Mesendoderm (in vitro differentiated cells): ENCODE measurements around the gene CTIF.

ENCODE experiments used
- DNase-seq: peaks from one replicate; pipeline ENCODE4 v3.0.0; 2013
- H2AK5ac ChIP-seq: 2 replicates; pipeline ENCODE4 v1.6.1; 2013; ENCODE audit warnings: low read length, inconsistent platforms
- H2BK120ac ChIP-seq: 2 replicates; pipeline ENCODE4 v1.6.1; 2013; ENCODE audit warnings: low read depth, mild to moderate bottlenecking, low read length, moderate library complexity, mixed read lengths
- H2BK15ac ChIP-seq: replicated peaks from 2 replicates; pipeline ENCODE4 v1.6.1; 2013; ENCODE audit warnings: low read depth, mild to moderate bottlenecking, moderate library complexity
- H2BK5ac ChIP-seq: 2 replicates; pipeline ENCODE4 v1.6.1; 2013; ENCODE audit warnings: low read length, inconsistent platforms
- H3K18ac ChIP-seq: 2 replicates; pipeline ENCODE4 v1.6.1; 2013; ENCODE audit warnings: mild to moderate bottlenecking, low read length, mixed read lengths
- H3K23ac ChIP-seq: one replicate; pipeline ENCODE4 v1.6.1; 2013; ENCODE audit warnings: low read length
- H3K27ac ChIP-seq: 2 replicates; pipeline ENCODE4 v1.5.1; 2013; ENCODE audit warnings: low read depth, mild to moderate bottlenecking, inconsistent platforms, low read length, moderate library complexity
- H3K27me3 ChIP-seq: 2 replicates; pipeline ENCODE4 v1.6.1; 2013; ENCODE audit warnings: low read length, control low read depth, mild to moderate bottlenecking, inconsistent platforms; ENCODE audit not compliant: insufficient read depth, poor library complexity
- H3K36me3 ChIP-seq: 2 replicates; pipeline ENCODE4 v1.6.1; 2013; ENCODE audit warnings: low read length, inconsistent platforms; ENCODE audit not compliant: control insufficient read depth, insufficient read depth
- H3K4ac ChIP-seq: one replicate; pipeline ENCODE4 v1.6.1; 2013; ENCODE audit warnings: low read depth, mild to moderate bottlenecking, low read length, moderate library complexity
- H3K4me1 ChIP-seq: 2 replicates; pipeline ENCODE4 v1.6.1; 2013; ENCODE audit warnings: low read depth, low read length, inconsistent platforms; ENCODE audit not compliant: control insufficient read depth
- H3K4me2 ChIP-seq: 2 replicates; pipeline ENCODE4 v1.6.1; 2013; ENCODE audit warnings: low read length
- H3K4me3 ChIP-seq: 2 replicates; pipeline ENCODE4 v1.5.1; 2013; ENCODE audit warnings: mild to moderate bottlenecking, low read length
- H3K56ac ChIP-seq: one replicate; pipeline ENCODE4 v1.6.1; 2013; ENCODE audit warnings: low read length
- H3K79me1 ChIP-seq: 2 replicates; pipeline ENCODE4 v1.6.1; 2013; ENCODE audit warnings: low read length, inconsistent platforms
- H3K79me2 ChIP-seq: 2 replicates; pipeline ENCODE4 v1.6.1; 2013; ENCODE audit warnings: mild to moderate bottlenecking, low read length; ENCODE audit not compliant: control insufficient read depth, insufficient read depth
- H3K9ac ChIP-seq: 2 replicates; pipeline ENCODE4 v1.6.1; 2013; ENCODE audit warnings: low read length, inconsistent platforms
- H4K5ac ChIP-seq: one replicate; pipeline ENCODE4 v1.6.1; 2013; ENCODE audit warnings: low read length
- H4K8ac ChIP-seq: one replicate; pipeline ENCODE4 v1.6.1; 2013; ENCODE audit warnings: low read depth, mild to moderate bottlenecking, control low read depth, low read length, moderate library complexity
- WGBS: extraction: QIAGEN DNeasy Blood & Tissue Kit; methylation state at CpG from one replicate; pipeline ENCODE4 v1.1.7; 2013; ENCODE audit warnings: low lambda C conversion rate, missing lambda C conversion rate; ENCODE audit not compliant: insufficient coverage; ENCODE audit errors: extremely low coverage; 5-methylcytosine and 5-hydroxymethylcytosine counted together

Gene CTIF

DNA sequence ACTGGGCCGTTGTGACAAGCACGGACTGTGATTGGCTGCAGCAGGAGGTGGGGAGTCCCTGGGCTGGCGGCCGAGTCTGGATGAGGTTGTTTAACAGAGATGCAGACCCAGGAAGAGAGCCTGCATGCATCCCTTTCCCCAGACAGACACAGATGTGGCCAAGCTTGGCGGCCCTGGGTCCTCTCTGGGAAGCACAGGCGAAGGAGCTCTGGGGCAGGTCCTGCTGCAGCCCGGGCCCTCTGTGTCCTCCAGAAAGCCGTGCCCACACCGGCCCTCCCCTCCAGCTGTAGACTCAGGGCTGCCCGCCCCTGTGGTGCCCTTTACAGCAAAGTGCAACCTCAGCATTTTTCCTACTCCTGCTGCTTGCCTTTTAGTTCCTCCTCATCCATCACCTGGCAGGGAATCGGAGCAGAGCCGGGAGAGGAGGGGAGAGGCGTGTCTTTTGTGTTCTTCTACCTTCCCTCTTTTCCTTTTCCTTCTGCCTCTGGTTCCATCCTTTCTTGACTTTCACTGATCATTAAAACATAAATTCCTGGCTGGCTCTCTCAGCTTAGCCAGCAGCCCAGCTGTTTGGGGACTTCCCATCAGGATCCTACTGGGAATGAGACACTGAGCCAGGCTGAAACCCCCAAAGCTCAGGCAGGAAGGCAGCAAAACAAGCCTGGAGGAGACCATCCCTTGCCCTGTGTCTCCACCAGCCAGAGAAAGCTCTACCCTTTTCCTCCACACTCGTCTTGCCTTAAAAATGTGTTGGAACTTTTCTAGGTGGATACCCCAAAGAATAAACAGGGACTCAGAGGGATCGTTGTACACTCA, 75.0 kb downstream of the CTIF start:
- Histone ChIP-seq H3K27me3 (no peaks in the 10 kb centered on the region), H3K79me2 (no peaks in the 10 kb centered on the region), H3K4me2 (no peak overlapping the region), H3K56ac (no peak overlapping the region), H3K4ac (no peak overlapping the region), H4K5ac (no peak overlapping the region), H2BK5ac (no peak overlapping the region), H3K9ac (no peak overlapping the region), H3K27ac (no peak overlapping the region), H3K4me3 (no peak overlapping the region), H4K8ac (no peak overlapping the region), H3K23ac (no peak overlapping the region), H3K4me1 (no peaks in the 10 kb centered on the region), H2BK120ac (no peak overlapping the region), H3K36me3 (no peaks in the 10 kb centered on the region), H2AK5ac (no peak overlapping the region), H3K79me1 (peaks cover 6% of the 10 kb centered on the region), H3K18ac (no peak overlapping the region), H2BK15ac (no peak overlapping the region)
- no peak for DNase-seq
- WGBS, result no CpG with 5 or more reads among the region's 15 CpGs

DNA sequence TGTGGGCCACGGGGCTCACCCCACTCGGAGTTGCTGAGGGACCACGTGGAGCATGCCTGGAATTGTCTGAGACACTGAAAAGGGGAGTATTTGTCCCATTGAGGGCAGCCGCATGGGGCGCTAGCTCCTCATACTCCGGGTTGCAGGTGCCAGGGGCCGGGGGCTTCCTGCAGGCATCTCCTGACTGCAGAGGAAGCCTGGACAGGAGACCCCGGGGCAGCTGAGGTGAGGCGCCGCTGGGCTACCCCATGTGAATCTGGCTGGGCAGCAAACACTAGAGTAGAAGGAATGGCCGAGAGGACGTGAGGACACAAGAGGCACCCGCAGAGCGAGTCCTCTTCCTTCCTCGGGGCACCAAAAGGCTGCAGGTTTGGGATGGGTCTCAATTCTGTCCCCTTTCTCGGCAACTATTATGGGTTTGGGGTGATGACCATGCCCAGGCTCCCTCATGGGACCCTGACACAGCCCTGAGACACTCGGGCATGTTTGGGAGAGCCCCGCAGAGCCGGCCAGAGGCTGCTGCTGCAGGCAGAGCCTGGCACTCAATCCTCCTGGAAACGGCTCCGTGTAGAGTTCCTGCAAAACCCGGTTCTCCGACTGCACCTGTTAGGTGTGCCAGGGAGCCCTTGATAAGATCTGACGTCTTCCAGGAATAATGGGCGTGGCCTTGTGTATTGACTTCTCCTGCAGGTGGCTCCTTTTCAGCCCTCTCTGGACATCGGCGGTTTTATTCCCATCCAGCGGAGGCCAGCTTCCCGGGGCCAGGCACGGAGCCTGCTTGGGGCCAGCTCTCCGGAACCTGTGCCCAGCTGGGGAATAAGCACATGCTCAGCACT, 77.0 kb downstream of the CTIF start:
- Histone ChIP-seq H3K79me1 (peaks cover 3% of the 10 kb centered on the region), H3K23ac (no peak overlapping the region), H2AK5ac (no peak overlapping the region), H3K4me1 (no peaks in the 10 kb centered on the region), H3K36me3 (no peaks in the 10 kb centered on the region), H2BK15ac (no peak overlapping the region), H3K18ac (no peak overlapping the region), H4K8ac (no peak overlapping the region), H3K27ac (no peak overlapping the region), H2BK120ac (no peak overlapping the region), H4K5ac (no peak overlapping the region), H3K9ac (no peak overlapping the region), H3K4me3 (no peak overlapping the region), H3K56ac (no peak overlapping the region), H3K27me3 (no peaks in the 10 kb centered on the region), H3K4ac (no peak overlapping the region), H3K79me2 (no peaks in the 10 kb centered on the region), H3K4me2 (no peak overlapping the region), H2BK5ac (no peak overlapping the region)
- WGBS, result no CpG with 5 or more reads among the region's 31 CpGs
- DNase-seq, result no peak

DNA sequence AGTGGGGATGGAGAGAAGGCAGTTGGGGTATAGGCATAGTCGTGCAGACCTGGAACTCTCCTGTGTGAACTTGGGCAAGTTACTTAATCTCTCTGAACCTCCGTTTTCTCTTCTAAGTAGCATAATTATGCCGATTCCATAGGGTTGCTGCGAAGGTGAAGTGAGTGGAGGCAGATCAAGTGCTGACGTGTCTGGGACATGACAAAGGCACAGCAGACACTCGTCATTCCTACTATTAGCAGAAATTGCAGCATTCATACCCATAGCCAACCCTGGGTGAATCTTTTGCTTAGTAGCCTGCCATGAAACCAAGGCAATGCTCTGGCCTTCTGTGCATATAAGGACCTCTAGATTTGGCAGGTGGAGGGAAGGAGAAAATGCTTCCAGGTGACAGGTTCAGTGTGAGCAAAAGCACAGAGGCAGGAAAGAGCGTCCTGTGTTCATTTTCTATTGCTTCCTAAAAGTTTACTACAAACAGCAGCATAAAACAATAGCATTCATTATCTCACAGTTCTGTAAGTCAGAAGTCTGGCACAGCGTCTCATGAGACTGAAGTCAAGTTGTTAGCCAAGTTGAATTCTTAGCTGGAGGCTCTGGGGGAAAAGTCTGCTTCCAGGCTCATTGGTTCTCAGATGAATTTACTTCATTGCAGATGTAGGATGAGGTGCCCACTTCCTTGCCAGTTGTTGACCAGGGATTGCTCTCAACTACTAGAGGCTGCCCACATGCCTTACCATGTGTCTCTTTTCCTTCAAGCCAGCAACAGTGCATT, 77.8 kb downstream of the CTIF start:
- Histone ChIP-seq H3K27me3 (no peaks in the 10 kb centered on the region), H3K18ac (no peak overlapping the region), H3K79me1 (peaks cover 3% of the 10 kb centered on the region), H3K36me3 (no peaks in the 10 kb centered on the region), H3K23ac (no peak overlapping the region), H3K4me1 (no peaks in the 10 kb centered on the region), H3K9ac (no peak overlapping the region), H3K4ac (no peak overlapping the region), H2BK5ac (no peak overlapping the region), H3K27ac (no peak overlapping the region), H4K8ac (no peak overlapping the region), H3K56ac (no peak overlapping the region), H4K5ac (no peak overlapping the region), H2BK15ac (no peak overlapping the region), H3K4me2 (no peak overlapping the region), H2AK5ac (no peak overlapping the region), H3K4me3 (no peak overlapping the region), H2BK120ac (no peak overlapping the region), H3K79me2 (no peaks in the 10 kb centered on the region)
- DNase-seq, result no peak
- WGBS, result no CpG with 5 or more reads among the region's 8 CpGs

DNA sequence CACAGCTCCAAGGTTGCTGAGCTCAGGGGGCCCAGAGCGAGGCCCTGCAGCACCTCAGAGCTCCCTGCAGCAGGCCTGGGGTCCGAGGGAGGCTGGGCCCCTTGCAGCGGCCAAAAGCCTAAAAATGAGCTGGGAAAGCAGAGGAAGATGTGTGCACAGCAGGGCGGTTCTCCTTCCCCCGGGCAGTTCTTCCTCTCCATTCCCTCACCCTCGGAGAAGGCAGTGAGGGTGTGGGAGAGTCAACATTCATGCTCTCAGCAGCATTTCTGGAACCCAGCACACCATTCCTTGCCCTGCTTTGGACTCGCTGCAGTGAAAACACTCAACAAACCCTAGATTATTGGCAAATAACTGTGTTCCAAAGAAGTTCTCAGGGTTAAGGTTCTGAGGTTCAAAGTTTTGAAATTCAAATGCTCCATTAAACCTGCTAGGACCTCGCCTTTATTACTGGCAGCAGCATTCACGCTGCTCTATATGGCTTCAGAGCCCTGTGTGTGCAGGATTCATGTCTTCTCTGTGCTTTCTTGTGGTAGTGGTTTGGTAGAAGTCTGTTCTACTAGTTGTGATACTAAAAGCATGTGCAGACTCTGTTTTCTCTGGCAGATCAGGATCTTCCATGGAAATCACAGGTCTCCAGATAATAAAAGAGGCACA, 79.1 kb downstream of the CTIF start:
- no peak overlapping the region for H3K9ac ChIP-seq
- no peaks in the 10 kb centered on the region for H3K36me3 ChIP-seq
- no peak overlapping the region for H2BK120ac ChIP-seq
- H3K18ac ChIP-seq, result no peak overlapping the region
- H3K4me3 ChIP-seq, result no peak overlapping the region
- H3K4me2 ChIP-seq, result no peak overlapping the region
- H4K8ac ChIP-seq, result no peak overlapping the region
- no peak overlapping the region for H2BK15ac ChIP-seq
- peaks cover 3% of the 10 kb centered on the region for H3K79me1 ChIP-seq
- WGBS, result no CpG with 5 or more reads among the region's 9 CpGs
- no peak overlapping the region for H2AK5ac ChIP-seq
- no peak overlapping the region for H3K23ac ChIP-seq
- H3K4me1 ChIP-seq, result no peaks in the 10 kb centered on the region
- H3K27me3 ChIP-seq, result no peaks in the 10 kb centered on the region
- H4K5ac ChIP-seq, result no peak overlapping the region
- no peaks in the 10 kb centered on the region for H3K79me2 ChIP-seq
- H3K27ac ChIP-seq, result no peak overlapping the region
- no peak for DNase-seq
- H2BK5ac ChIP-seq, result no peak overlapping the region
- H3K4ac ChIP-seq, result no peak overlapping the region
- H3K56ac ChIP-seq, result no peak overlapping the region

DNA sequence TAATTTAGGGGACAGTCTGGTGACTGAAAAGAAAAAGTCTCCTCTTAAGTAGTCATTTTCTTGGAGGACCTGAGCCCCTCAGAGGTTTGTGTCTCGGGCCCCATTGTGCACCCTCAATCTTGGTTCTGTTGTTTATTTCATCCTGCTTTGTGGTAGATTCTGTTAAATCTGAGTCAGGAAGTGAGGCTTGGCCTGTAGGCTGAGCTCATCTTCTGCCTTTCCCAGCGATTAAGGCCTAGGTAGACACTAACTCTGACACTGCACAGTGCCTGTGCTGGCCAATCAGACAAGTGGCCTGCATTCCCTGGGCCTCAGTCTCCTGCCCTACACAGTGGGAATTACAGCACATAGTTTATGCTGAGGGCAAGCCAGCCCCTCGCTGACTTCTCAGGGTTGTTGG, 80.2 kb downstream of the CTIF start:
- Histone ChIP-seq H3K27me3 (no peaks in the 10 kb centered on the region), H3K18ac (no peak overlapping the region), H2BK5ac (no peak overlapping the region), H3K4me1 (no peaks in the 10 kb centered on the region), H3K56ac (no peak overlapping the region), H3K36me3 (no peaks in the 10 kb centered on the region), H3K4me2 (no peak overlapping the region), H2BK15ac (no peak overlapping the region), H3K79me1 (peaks cover 3% of the 10 kb centered on the region), H3K79me2 (no peaks in the 10 kb centered on the region), H2AK5ac (no peak overlapping the region), H3K4me3 (no peak overlapping the region), H3K9ac (no peak overlapping the region), H3K4ac (no peak overlapping the region), H2BK120ac (no peak overlapping the region), H3K23ac (no peak overlapping the region), H4K5ac (no peak overlapping the region), H3K27ac (no peak overlapping the region), H4K8ac (no peak overlapping the region)
- WGBS, result no CpG with 5 or more reads among the region's 3 CpGs
- DNase-seq, result no peak
